ENCODE data around the gene SPATA2.

SPATA2 gene

GRCh38 chr20:49916146-49917002, 1.0 kb upstream of the SPATA2 start:
- TF ChIP-seq CTCF (IDR thresholded peaks at IDR 0.05; ENCODE audit: low read depth, low read length, missing control alignments) = no peak
- no peak for DNase-seq (ENCODE audit: low read depth)

GRCh38 chr20:49915118-49915379, 280 bp downstream of the SPATA2 start:
- DNase-seq (ENCODE audit: low read depth) = no peak
- peak overlapping the region; percentile 95 for H3K4me3 ChIP-seq (ENCODE audit: low read depth, low read length)
- no peak for TF ChIP-seq CTCF (IDR thresholded peaks at IDR 0.05; ENCODE audit: low read depth, low read length, missing control alignments)

More at GRCh38 chr20:49916146-49917002, 1.0 kb upstream of the SPATA2 start:
- H3K4me3 ChIP-seq (ENCODE audit: low read depth, low read length) = peak overlapping the region; percentile 95

- H3K4me3 ChIP-seq (ENCODE audit: low read depth, low read length) = peak overlapping the region; percentile 95
- no peak for TF ChIP-seq CTCF (IDR thresholded peaks at IDR 0.05; ENCODE audit: low read depth, low read length, missing control alignments)
- no peak for DNase-seq (ENCODE audit: low read depth)
Measured at GRCh38 chr20:49914310-49915117, 815 bp downstream of the SPATA2 start.

GRCh38 chr20:49913399-49914047, 1.8 kb downstream of the SPATA2 start:
- DNase-seq (ENCODE audit: low read depth) = no peak
- H3K4me3 ChIP-seq (ENCODE audit: low read depth, low read length) = no peak overlapping the region; the same call in 1 of the 2 replicates
- no peak for TF ChIP-seq CTCF (IDR thresholded peaks at IDR 0.05; ENCODE audit: low read depth, low read length, missing control alignments)

GRCh38 chr20:49910340-49910706, 5.0 kb downstream of the SPATA2 start:
- H3K4me3 ChIP-seq (ENCODE audit: low read depth, low read length) = no peak overlapping the region
- no peak for DNase-seq (ENCODE audit: low read depth)
- no peak for TF ChIP-seq CTCF (IDR thresholded peaks at IDR 0.05; ENCODE audit: low read depth, low read length, missing control alignments)

- no peak overlapping the region for H3K4me3 ChIP-seq (ENCODE audit: low read depth, low read length)
- DNase-seq (ENCODE audit: low read depth) = no peak
- TF ChIP-seq CTCF (IDR thresholded peaks at IDR 0.05; ENCODE audit: low read depth, low read length, missing control alignments) = peak; percentile 23
Measured at GRCh38 chr20:49909499-49910339, 5.6 kb downstream of the SPATA2 start.

Measured in GM12864 (cell line).